GM12891 (cell line): ENCODE measurements around the gene TSEN34.

Experiments used
- POLR2A ChIP-seq: IDR thresholded peaks from 2 replicates; pipeline ENCODE4 v1.6.1; 2011; ENCODE audit warnings: low read depth, low read length, control low read depth
- TAF1 ChIP-seq: IDR thresholded peaks from 2 replicates; pipeline ENCODE4 v1.6.1; 2011; ENCODE audit warnings: low read depth, low read length, control low read depth

DNA sequence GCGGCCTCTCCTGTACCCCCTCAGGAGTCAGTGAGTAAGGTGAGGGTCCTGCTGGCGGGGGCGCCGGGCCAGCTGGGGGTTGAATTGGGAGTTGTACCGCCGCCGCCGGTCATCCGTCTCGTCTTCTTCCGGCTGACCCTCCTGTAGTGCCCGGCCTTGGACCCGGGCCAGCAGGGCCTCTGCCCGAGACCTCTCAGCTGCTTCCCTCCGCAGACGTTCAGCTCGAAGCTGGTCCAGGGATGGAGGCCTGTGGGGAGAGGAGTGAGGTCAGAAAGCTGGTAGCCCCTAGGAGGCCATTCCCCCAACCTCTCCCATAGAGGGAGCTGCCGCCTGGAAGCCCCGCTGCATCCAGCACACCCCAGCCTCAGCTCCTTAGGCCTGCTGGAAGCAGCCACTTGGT is 35.4 kb upstream of the TSEN34 start:
- TF ChIP-seq POLR2A (no peak), TAF1 (no peak)
